ENCODE data around the gene UBE2G1. TPM values are rescaled to one million over a fixed set of nuclear protein-coding genes. Genes with fewer than 3 reads are reported as not detected.

The UBE2G1 gene
- total RNA-seq, 1 donor from 2014 or later, result 92.8 TPM

GRCh38 chr17:4250887-4251286 lies 115.6 kb downstream of the UBE2G1 start:
- TF ChIP-seq, protein P1, sequence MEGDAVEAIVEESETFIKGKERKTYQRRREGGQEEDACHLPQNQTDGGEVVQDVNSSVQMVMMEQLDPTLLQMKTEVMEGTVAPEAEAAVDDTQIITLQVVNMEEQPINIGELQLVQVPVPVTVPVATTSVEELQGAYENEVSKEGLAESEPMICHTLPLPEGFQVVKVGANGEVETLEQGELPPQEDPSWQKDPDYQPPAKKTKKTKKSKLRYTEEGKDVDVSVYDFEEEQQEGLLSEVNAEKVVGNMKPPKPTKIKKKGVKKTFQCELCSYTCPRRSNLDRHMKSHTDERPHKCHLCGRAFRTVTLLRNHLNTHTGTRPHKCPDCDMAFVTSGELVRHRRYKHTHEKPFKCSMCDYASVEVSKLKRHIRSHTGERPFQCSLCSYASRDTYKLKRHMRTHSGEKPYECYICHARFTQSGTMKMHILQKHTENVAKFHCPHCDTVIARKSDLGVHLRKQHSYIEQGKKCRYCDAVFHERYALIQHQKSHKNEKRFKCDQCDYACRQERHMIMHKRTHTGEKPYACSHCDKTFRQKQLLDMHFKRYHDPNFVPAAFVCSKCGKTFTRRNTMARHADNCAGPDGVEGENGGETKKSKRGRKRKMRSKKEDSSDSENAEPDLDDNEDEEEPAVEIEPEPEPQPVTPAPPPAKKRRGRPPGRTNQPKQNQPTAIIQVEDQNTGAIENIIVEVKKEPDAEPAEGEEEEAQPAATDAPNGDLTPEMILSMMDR (IDR thresholded peaks at IDR 0.05; ENCODE audit: borderline replicate concordance), result no peak
- peaks cover 8% of the 10 kb centered on the region for H3K36me3 ChIP-seq
- peaks cover 50% of the 10 kb centered on the region for H3K4me1 ChIP-seq
- intact Hi-C loops (cut with micrococcal nuclease), result no loop called here
- no peak overlapping the region for H3K4me3 ChIP-seq
- no peak for DNase-seq
- no peaks in the 10 kb centered on the region for H3K27me3 ChIP-seq (ENCODE audit: low read depth)
- peaks cover 5% of the 10 kb centered on the region for H3K9me3 ChIP-seq (replicated peaks)
- H3K27ac ChIP-seq (replicated peaks), result peak overlapping the region; percentile 29

DNA sequence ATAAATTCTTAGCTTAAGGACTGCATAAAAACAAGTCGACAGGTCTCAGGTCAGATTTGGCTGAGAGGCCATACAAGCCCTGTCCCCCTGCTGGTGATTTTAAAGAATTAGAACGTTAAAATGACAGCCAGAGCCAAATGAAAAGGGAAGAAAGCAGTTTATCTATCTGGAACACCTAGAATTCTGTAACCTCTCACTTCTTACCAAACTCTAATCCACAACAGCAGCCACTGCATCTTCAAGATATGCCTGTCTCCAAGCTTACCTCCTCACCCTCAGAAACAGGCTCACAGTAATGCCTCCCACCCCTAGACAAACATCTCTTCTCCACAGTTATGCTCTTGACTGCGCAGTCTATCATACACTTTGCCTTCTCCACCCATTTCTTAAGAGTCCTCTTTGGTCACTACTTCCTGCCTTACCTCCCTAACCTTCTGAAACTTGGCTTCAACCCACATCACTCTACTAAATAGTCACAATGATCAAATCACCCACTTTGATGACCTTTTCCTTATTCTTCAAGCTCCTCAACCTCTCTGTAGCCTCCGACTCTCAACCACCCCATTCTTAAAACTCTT lies 116.9 kb downstream of the UBE2G1 start:
- TF ChIP-seq, protein P1 (IDR thresholded peaks at IDR 0.05; ENCODE audit: borderline replicate concordance), result peak; percentile 59
- no peak for DNase-seq
- H3K9me3 ChIP-seq (replicated peaks), result peaks cover 5% of the 10 kb centered on the region
- no peaks in the 10 kb centered on the region for H3K27me3 ChIP-seq (ENCODE audit: low read depth)
- no peak overlapping the region for H3K4me3 ChIP-seq
- peaks cover 8% of the 10 kb centered on the region for H3K36me3 ChIP-seq
- peak overlapping the region; percentile 9 for H3K27ac ChIP-seq (replicated peaks)
- peaks cover 53% of the 10 kb centered on the region for H3K4me1 ChIP-seq
- intact Hi-C loops (cut with micrococcal nuclease), result no loop called here

DNA sequence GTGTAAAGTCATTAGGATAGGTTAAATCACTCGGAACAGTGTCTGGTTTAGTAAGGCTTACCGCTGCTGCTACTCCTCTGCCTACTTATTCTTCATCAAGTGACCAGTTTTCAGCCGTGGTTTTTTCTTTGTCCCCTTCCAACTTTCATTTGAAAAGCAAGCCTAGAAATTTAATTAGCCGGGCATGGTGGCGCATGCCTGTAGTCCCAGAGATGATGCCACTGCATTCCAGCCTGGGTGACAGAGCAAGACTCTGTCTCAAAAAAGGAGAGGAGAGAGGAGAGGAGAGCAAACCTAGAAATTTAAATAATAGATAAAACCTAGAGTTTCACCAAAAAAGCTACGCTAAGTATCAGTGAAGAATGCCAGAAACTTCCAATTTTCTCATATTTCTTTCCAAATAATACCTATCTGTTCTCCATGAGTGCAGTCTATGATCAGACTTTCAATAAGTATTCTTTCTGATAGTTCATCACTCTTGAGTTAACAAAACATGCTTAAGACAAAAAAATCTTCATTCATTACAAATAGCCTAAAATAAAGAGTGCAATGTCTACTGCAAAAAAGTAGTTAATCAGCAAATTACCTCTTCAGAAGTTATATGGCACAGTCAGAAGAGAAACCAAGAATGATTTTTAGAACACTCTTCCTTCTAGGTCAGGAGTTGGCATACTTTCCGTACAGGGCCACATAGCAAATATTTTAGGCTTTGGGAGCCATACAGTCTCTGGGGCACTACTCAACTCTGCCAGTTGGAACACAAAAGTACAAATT lies 117.8 kb downstream of the UBE2G1 start:
- TF ChIP-seq, protein P1 (IDR thresholded peaks at IDR 0.05; ENCODE audit: borderline replicate concordance), result no peak
- Histone ChIP-seq H3K36me3 (peaks cover 8% of the 10 kb centered on the region), H3K27ac (replicated peaks) (peak overlapping the region; percentile 33), H3K27me3 (ENCODE audit: low read depth) (no peaks in the 10 kb centered on the region), H3K9me3 (replicated peaks) (no peaks in the 10 kb centered on the region), H3K4me3 (no peak overlapping the region), H3K4me1 (peaks cover 62% of the 10 kb centered on the region)
- no peak for DNase-seq
- intact Hi-C loops (cut with micrococcal nuclease), result no loop called here

DNA sequence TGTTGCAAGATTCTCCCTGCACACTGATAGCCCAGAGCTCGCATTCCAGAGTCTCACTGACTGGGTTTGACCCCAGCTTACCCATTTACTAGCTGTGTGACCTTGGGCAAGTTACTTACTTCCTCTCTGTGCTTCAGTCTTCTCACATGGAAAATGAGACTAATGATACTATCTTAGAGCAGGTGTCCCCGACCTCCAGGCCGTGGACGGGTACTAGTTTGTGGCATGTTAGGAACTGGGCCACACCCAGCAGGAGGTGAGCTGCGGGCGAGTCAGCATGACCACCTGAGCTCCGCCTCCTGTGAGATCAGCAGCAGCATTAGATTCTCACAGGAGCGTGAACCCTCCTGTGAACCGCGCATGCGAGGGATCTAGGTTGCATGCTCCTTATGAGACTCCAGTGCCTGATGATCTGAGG lies 118.5 kb downstream of the UBE2G1 start:
- Histone ChIP-seq H3K27me3 (ENCODE audit: low read depth) (no peaks in the 10 kb centered on the region), H3K4me1 (peaks cover 69% of the 10 kb centered on the region), H3K9me3 (replicated peaks) (no peaks in the 10 kb centered on the region), H3K4me3 (no peak overlapping the region), H3K27ac (replicated peaks) (peak overlapping the region; percentile 33), H3K36me3 (peaks cover 8% of the 10 kb centered on the region)
- DNase-seq, result no peak
- TF ChIP-seq, protein P1 (IDR thresholded peaks at IDR 0.05; ENCODE audit: borderline replicate concordance), result no peak
- intact Hi-C loops (cut with micrococcal nuclease), result no loop called here

DNA sequence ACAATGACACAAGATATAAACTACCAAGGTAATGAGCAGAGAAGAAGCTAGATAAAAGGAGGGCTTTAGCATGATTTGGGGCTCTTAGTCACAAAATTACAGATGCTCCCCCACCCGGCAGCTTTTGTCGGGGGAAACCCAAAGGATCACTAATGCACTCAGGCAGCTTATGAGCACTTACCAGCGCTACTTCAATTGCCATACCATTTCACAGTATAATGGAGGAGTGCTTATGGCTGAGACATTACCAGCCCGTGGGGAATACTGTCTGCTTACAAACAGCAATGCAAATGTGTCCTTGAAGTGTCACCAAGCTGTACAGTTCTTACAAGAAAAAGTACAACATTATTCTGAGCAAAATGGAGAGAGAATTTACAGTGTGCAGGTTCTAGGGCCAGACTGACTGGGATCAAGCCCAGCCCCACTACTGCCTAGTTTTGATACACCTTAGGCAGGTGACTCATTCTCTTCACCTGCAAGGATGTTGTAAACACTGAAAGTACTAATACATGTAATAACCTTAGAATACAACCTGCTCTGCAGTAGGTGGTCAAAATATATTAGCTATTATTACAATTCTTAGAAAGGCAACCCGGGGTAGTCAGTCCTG lies 119.0 kb downstream of the UBE2G1 start:
- no peak for DNase-seq
- no peaks in the 10 kb centered on the region for H3K27me3 ChIP-seq (ENCODE audit: low read depth)
- peaks cover 8% of the 10 kb centered on the region for H3K36me3 ChIP-seq
- H3K4me1 ChIP-seq, result peaks cover 71% of the 10 kb centered on the region
- no peaks in the 10 kb centered on the region for H3K9me3 ChIP-seq (replicated peaks)
- TF ChIP-seq, protein P1 (IDR thresholded peaks at IDR 0.05; ENCODE audit: borderline replicate concordance), result no peak
- no peak overlapping the region for H3K4me3 ChIP-seq
- intact Hi-C loops (cut with micrococcal nuclease), result no loop called here
- H3K27ac ChIP-seq (replicated peaks), result peak overlapping the region; percentile 9
